Naive thymus-derived CD4-positive, alpha-beta T cell (primary cell): Measurements from ENCODE around the gene CHST13. TPM values are rescaled to one million over a fixed set of nuclear protein-coding genes. Genes with fewer than 3 reads are reported as not detected.

Experiments
- ATAC-seq: fragments of 150-1000 bp; cut with Tn5 transposase; 2 replicates; pipeline ENCODE4 v1.10.0; 2021; ENCODE audit warnings: mild to moderate bottlenecking, moderate library complexity
- CTCF ChIA-PET: fragments of 350-600 bp; sonication (Branson Sonifier 250); formaldehyde crosslinking; loops from one replicate; lab custom pipeline; 2021; ENCODE audit warnings: antibody characterized with exemption; lab: Charles Lee
- POLR2A ChIA-PET: fragments of 350-600 bp; sonication (Branson Sonifier 250); formaldehyde crosslinking; loops from one replicate; lab custom pipeline; 2021; ENCODE audit warnings: antibody characterized with exemption, inconsistent platforms; lab: Charles Lee
- DNase-seq, 9 donors: peaks; one replicate each; pipeline versions ENCODE4 v3.0.0 to v3.0.0-alpha.2; 2020 to 2022; ENCODE audit warnings: mixed read lengths in 1 of 9
- H3K27ac ChIP-seq: one replicate; pipeline ENCODE4 v1.7.0; 2013; ENCODE audit warnings: mild to moderate bottlenecking, low read depth, low read length, moderate library complexity
- H3K27me3 ChIP-seq, 2 donors: one replicate each; pipeline ENCODE4 v1.7.0; 2013; ENCODE audit warnings: low read length in 2 of 2, mild to moderate bottlenecking in 2 of 2, moderate library complexity in 2 of 2; ENCODE audit not compliant: control insufficient read depth in 2 of 2, insufficient read depth in 2 of 2
- H3K36me3 ChIP-seq, 3 experiments: 1 replicate in 2 of 3; 2 replicates in 1 of 3; pipeline ENCODE4 v1.7.0; 2013; ENCODE audit warnings: low read length in 3 of 3, mild to moderate bottlenecking in 3 of 3, moderate library complexity in 1 of 3; ENCODE audit not compliant: insufficient read depth in 3 of 3, control insufficient read depth in 2 of 3
- H3K4me1 ChIP-seq, 2 donors: one replicate each; pipeline ENCODE4 v1.7.0; 2013; ENCODE audit warnings: low read length in 2 of 2, mild to moderate bottlenecking in 2 of 2, moderate library complexity in 1 of 2; ENCODE audit not compliant: control insufficient read depth in 2 of 2, insufficient read depth in 2 of 2
- H3K4me3 ChIP-seq: 2 replicates; pipeline ENCODE4 v1.7.0; 2013; ENCODE audit warnings: mild to moderate bottlenecking, low read length
- H3K9me3 ChIP-seq, 3 experiments: 1 replicate in 2 of 3; 2 replicates in 1 of 3; pipeline ENCODE4 v1.7.0; 2013; ENCODE audit warnings: low read length in 3 of 3; ENCODE audit not compliant: control insufficient read depth in 2 of 3
- H3K27ac Mint-ChIP-seq, 9 donors: one replicate each; pipeline ENCODE4 v1.8.0; 2020 to 2022; ENCODE audit warnings: mixed read lengths in 9 of 9, mild to moderate bottlenecking in 8 of 9, moderate library complexity in 5 of 9, inconsistent platforms in 2 of 9
- H3K27me3 Mint-ChIP-seq, 5 donors: one replicate each; pipeline ENCODE4 v1.8.0; 2021 to 2022; ENCODE audit warnings: mixed read lengths in 5 of 5, mild to moderate bottlenecking in 1 of 5
- H3K36me3 Mint-ChIP-seq, 5 donors: one replicate each; pipeline ENCODE4 v1.8.0; 2020 to 2022; ENCODE audit warnings: mixed read lengths in 5 of 5, mild to moderate bottlenecking in 3 of 5, inconsistent platforms in 1 of 5
- H3K4me1 Mint-ChIP-seq, 7 donors: one replicate each; pipeline ENCODE4 v1.8.0; 2020 to 2022; ENCODE audit warnings: mixed read lengths in 7 of 7, mild to moderate bottlenecking in 3 of 7, inconsistent platforms in 1 of 7
- H3K4me3 Mint-ChIP-seq, 10 donors: one replicate each; pipeline ENCODE4 v1.8.0; 2020 to 2022; ENCODE audit warnings: mild to moderate bottlenecking in 10 of 10, mixed read lengths in 10 of 10, moderate library complexity in 6 of 10, inconsistent platforms in 2 of 10
- H3K9me3 Mint-ChIP-seq, 11 donors: one replicate each; pipeline ENCODE4 v1.8.0; 2020 to 2022; ENCODE audit warnings: mixed read lengths in 11 of 11, mild to moderate bottlenecking in 4 of 11, inconsistent platforms in 1 of 11, moderate library complexity in 1 of 11
- intact Hi-C, 2 donors: fragments of 100-400 bp; cut with micrococcal nuclease; formaldehyde crosslinking; loops; one replicate each; pipeline ENCODE4 v1.15.1; 2023
- polyA plus RNA-seq, 2 donors: library from polyadenylated mRNA; unstranded; fragments of 300-500 nt; fragmentation: Illumina TruSeq; gene quantifications; one replicate each; pipeline ENCODE4 v1.2.3, GENCODE V29; 2021
- total RNA-seq, 6 experiments: library from RNA in 5 of 6; stranded (reverse) in 5 of 6; gene quantifications; 1 replicate in 5 of 6; 2 replicates in 1 of 6; pipeline ENCODE4 v1.2.3 and lab custom pipeline; 2021 to 2026

The CHST13 gene
- total and polyA plus RNA-seq, 7 experiments from 2014 or later = 0.21 to 3.8 (median 0.54) TPM; not detected in 3

DNA sequence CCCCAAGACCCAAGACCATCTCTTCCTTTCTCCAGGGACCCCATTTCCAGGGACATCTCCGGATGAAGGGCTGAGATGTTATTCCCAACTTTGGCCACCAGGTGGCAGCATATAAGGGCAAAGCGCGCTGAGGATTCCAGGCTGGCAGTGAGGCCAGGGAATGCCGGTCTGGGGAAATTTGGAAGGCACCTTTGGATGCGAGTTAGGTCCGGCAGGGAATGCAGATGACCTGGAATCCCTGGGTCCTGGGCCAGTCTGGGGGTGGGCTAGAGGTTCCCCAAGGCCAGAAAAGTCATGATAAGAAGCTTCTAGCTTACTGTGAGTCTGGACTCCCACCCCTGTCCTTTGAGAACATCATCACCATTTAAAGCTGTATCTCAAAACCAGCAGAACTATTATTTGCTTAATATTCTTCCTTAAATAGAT lies 1.6 kb upstream of the CHST13 start:
- CTCF ChIA-PET = interaction anchor here (0.6 to 3.3 kb wide), 4 partner anchors 8 to 1026 kb away, joined by 3 to 14 read pairs (median 6); no protein-coding TSS in a partner anchor
- Histone ChIP-seq H3K36me3 (no peaks in the 10 kb centered on the region), H3K27me3 (no peaks in the 10 kb centered on the region), H3K9me3 (no peaks in the 10 kb centered on the region), H3K4me1 (no peaks in the 10 kb centered on the region), H3K27ac (no peak overlapping the region), H3K4me3 (no peak overlapping the region)
- POLR2A ChIA-PET = no interaction called here
- no peak overlapping the region for H3K27ac Mint-ChIP-seq
- intact Hi-C loops = loop anchor here (1.0 to 5.0 kb wide), 5 partner anchors 130 to 1025 kb away; partner anchors contain the start of gene TXNRD3 (in 1 of the 2)
- H3K4me1 Mint-ChIP-seq = peaks cover 0 to 4% (median 0%) of the 10 kb centered on the region in 7 donors
- DNase-seq (peak in 8 of 9 donors; percentile 17 to 52 (median 34)), ATAC-seq (no peak)
- H3K27me3 Mint-ChIP-seq = peaks cover 12 to 22% (median 21%) of the 10 kb centered on the region in 5 donors
- no peaks in the 10 kb centered on the region for H3K36me3 Mint-ChIP-seq
- H3K9me3 Mint-ChIP-seq = no peaks in the 10 kb centered on the region
- no peak overlapping the region for H3K4me3 Mint-ChIP-seq

DNA sequence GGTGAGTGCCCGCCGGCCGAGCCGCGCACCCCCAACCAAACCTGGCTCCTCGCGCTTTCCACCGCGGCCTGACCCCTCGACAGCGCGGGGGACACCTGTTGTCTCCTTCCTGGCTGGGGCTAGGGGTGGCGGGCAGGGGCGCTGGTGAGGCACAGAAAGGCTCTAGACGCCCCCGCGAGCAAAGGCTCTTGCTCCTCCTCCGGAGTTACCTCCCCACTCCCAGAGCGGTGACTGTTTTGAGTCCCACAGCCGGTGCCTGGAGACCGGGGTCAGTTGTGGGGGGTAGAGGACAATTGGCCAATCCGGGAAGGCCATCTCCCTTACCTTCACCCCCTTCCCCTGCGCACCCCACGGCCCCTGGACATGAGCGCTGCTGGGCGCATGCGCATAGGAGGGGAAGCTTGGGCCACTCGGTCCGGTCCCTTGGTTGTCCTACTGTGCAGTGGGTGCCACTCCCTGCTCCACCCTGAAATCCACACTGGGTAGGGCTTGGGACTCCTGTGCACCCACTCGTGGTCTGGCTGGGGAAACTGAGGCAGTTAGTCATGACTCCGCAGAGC lies 554 bp downstream of the CHST13 start:
- Mint-ChIP-seq H3K36me3 (no peaks in the 10 kb centered on the region), H3K27ac (no peak overlapping the region), H3K4me3 (peak overlapping the region in 2 of 10 donors; percentile 43 to 47), H3K27me3 (peaks cover 12 to 22% (median 21%) of the 10 kb centered on the region in 5 donors), H3K9me3 (no peaks in the 10 kb centered on the region), H3K4me1 (peaks cover 0 to 12% (median 0%) of the 10 kb centered on the region in 7 donors)
- no peaks in the 10 kb centered on the region for H3K9me3 ChIP-seq
- CTCF ChIA-PET = interaction anchor here (3.3 kb wide), 1 partner anchor 14 kb away, joined by 10 read pairs; no protein-coding TSS in a partner anchor
- no peak overlapping the region for H3K27ac ChIP-seq
- H3K4me1 ChIP-seq = no peaks in the 10 kb centered on the region
- H3K36me3 ChIP-seq = no peaks in the 10 kb centered on the region
- DNase-seq (no peak), ATAC-seq (peak; percentile 33)
- no peaks in the 10 kb centered on the region for H3K27me3 ChIP-seq
- H3K4me3 ChIP-seq = no peak overlapping the region
- POLR2A ChIA-PET = no interaction called here
- intact Hi-C loops = loop anchor here (5.0 kb wide), 3 partner anchors 128 to 1023 kb away; partner anchors contain the start of gene TXNRD3 (in 1 of the 2)

DNA sequence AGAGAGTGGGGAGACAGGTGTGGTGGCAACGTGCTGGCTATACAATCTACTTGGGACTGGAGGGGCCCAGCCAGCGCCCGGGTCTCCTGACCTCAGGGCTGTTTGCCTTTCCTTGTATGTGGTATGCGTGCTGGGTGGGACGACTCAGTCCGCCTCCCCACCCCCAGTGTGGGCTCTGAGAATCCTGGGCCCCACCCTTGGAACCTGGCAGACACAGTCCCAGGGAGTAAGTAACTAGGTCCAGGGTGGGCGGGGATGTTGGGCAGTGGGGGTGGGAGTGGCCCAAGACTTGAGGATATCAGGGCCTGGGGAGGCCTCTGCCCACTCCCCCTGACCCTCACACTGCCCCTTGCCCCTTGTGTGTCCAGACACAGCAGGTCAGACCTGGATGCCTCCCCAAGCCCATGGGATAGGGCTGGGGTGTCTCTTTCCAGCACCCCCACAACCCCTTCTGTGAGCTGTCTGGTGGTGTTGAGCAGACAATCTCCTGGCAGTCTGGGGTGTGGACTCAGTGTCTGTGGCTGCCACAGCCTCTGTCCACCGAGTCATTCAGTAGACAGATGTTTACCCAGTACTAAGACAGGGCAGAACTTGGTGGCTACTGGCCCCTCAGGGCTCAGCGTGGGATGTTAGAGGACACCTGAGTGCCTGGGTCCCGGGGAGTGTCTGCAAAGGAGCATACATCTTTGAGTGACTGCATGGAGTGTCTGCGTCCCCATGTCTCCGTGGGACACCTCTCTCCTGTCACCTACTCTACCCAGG lies 1.3 kb downstream of the CHST13 start:
- Histone ChIP-seq H3K27ac (no peak overlapping the region), H3K9me3 (no peaks in the 10 kb centered on the region), H3K36me3 (no peaks in the 10 kb centered on the region), H3K27me3 (no peaks in the 10 kb centered on the region), H3K4me3 (no peak overlapping the region), H3K4me1 (no peaks in the 10 kb centered on the region)
- no peaks in the 10 kb centered on the region for H3K36me3 Mint-ChIP-seq
- peak overlapping the region in 1 of 10 donors; percentile 47 for H3K4me3 Mint-ChIP-seq
- no peak for ATAC-seq
- ChIA-PET CTCF (interaction anchor here (1.4 to 3.3 kb wide), 2 partner anchors 15 to 1021 kb away, joined by 5 to 10 read pairs; no protein-coding TSS in a partner anchor), POLR2A (no interaction called here)
- DNase-seq = no peak
- H3K27ac Mint-ChIP-seq = no peak overlapping the region
- H3K4me1 Mint-ChIP-seq = peaks cover 0 to 14% (median 0%) of the 10 kb centered on the region in 7 donors
- no peaks in the 10 kb centered on the region for H3K9me3 Mint-ChIP-seq
- peaks cover 12 to 22% (median 21%) of the 10 kb centered on the region in 5 donors for H3K27me3 Mint-ChIP-seq
- intact Hi-C loops = no loop called here

DNA sequence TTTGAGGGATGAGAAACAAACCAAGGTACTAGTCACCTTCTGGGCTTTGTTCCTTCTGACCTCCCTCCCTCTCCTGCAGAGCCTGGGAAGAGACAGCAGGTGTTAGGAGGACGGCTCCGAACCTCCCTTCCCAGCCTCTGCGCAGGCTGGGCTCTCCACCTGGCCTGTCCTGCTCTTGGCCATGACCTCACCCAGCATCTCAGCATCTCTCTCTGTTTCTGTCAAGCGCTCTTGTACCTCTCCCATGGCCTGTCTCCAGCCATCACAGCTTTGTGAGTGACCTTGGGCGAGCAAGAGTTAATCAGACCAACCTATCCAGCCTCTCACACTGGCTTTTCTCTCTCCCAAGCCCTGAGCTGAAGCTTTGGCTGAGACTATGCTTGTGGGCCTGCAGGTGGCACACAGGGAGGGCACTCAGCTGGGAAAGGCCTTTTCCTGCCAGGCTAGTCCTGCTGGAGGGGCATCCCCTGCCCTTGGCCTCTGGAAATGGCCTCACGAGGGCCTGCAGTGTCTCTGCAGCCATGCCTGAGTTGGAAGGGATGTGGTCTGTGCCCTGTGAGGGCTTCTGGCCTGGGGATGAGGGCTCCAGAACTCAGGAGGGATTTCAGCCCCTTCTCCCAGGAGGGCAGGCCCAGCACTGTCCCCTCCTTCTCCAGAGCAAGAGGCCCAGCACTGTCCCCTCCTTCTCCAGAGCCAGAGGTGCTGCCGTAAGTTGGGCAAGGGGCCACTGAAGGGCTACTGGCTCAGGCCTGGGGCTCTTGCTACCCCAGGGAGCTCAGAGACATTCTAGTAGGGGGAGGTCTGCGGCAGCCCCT lies 2.1 kb downstream of the CHST13 start:
- DNase-seq (no peak), ATAC-seq (no peak)
- Histone ChIP-seq H3K27ac (no peak overlapping the region), H3K27me3 (no peaks in the 10 kb centered on the region), H3K4me1 (no peaks in the 10 kb centered on the region), H3K36me3 (no peaks in the 10 kb centered on the region), H3K9me3 (no peaks in the 10 kb centered on the region), H3K4me3 (no peak overlapping the region)
- H3K36me3 Mint-ChIP-seq = no peaks in the 10 kb centered on the region
- ChIA-PET POLR2A (no interaction called here), CTCF (interaction anchor here (1.4 kb wide), 1 partner anchor 1021 kb away, joined by 5 read pairs; no protein-coding TSS in a partner anchor)
- peaks cover 0 to 14% (median 0%) of the 10 kb centered on the region in 7 donors for H3K4me1 Mint-ChIP-seq
- intact Hi-C loops = no loop called here
- H3K4me3 Mint-ChIP-seq = peak overlapping the region in 1 of 10 donors; percentile 38
- peaks cover 12 to 22% (median 21%) of the 10 kb centered on the region in 5 donors for H3K27me3 Mint-ChIP-seq
- H3K9me3 Mint-ChIP-seq = no peaks in the 10 kb centered on the region
- no peak overlapping the region for H3K27ac Mint-ChIP-seq

DNA sequence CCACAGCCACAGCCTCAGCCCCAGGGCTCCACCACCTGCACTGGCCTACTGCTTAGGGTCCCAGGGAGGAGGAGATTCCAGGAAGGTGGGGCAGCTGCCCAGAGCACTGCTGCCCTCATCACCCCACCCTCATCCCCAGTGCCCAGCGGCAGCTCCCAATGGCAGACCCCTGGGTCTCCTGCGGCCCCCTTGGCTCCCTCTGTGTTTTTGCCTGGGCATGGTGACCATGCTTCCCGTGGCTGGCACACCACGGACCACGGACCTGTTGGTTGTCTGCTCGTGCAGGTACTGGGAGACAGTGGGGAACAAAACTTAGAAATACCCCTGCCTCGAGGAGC lies 2.7 kb downstream of the CHST13 start:
- CTCF ChIA-PET = interaction anchor here (1.4 kb wide), 1 partner anchor 1020 kb away, joined by 5 read pairs; no protein-coding TSS in a partner anchor
- H3K4me1 Mint-ChIP-seq = peaks cover 0 to 14% (median 0%) of the 10 kb centered on the region in 7 donors
- H3K36me3 Mint-ChIP-seq = no peaks in the 10 kb centered on the region
- H3K4me1 ChIP-seq = no peaks in the 10 kb centered on the region
- no peak overlapping the region for H3K4me3 Mint-ChIP-seq
- no peak overlapping the region for H3K27ac ChIP-seq
- no peaks in the 10 kb centered on the region for H3K27me3 ChIP-seq
- H3K4me3 ChIP-seq = no peak overlapping the region
- H3K9me3 ChIP-seq = no peaks in the 10 kb centered on the region
- H3K36me3 ChIP-seq = no peaks in the 10 kb centered on the region
- ATAC-seq (no peak), DNase-seq (no peak)
- peaks cover 12 to 22% (median 21%) of the 10 kb centered on the region in 5 donors for H3K27me3 Mint-ChIP-seq
- no peaks in the 10 kb centered on the region for H3K9me3 Mint-ChIP-seq
- POLR2A ChIA-PET = no interaction called here
- no peak overlapping the region for H3K27ac Mint-ChIP-seq
- intact Hi-C loops = no loop called here

DNA sequence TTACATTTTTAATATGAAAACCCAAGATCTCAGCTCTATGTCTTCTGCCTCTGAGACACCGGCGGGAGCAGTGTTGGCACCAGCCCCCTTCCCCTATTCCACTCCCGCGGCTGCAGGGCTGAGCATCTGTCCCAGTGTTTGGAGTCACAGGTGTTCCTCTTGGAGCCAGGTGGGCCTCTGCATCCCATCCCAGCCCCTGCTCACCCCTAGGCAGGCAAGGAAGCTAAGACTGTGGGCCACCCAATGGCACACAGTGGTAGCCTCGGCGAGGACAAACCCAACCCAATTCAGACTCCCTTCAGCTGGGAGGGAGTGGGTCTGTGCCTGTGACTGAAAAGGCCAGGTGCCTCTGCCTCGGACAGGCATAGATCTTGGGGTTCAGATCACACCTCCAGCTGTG lies 3.1 kb downstream of the CHST13 start:
- Mint-ChIP-seq H3K27ac (no peak overlapping the region), H3K36me3 (no peaks in the 10 kb centered on the region), H3K9me3 (no peaks in the 10 kb centered on the region), H3K27me3 (peaks cover 12 to 23% (median 20%) of the 10 kb centered on the region in 5 donors), H3K4me3 (no peak overlapping the region), H3K4me1 (peaks cover 0 to 13% (median 0%) of the 10 kb centered on the region in 7 donors)
- no peak overlapping the region for H3K4me3 ChIP-seq
- POLR2A ChIA-PET = no interaction called here
- CTCF ChIA-PET = interaction anchor here (1.4 kb wide), 1 partner anchor 1020 kb away, joined by 5 read pairs; no protein-coding TSS in a partner anchor
- no peaks in the 10 kb centered on the region for H3K4me1 ChIP-seq
- DNase-seq (no peak), ATAC-seq (no peak)
- H3K36me3 ChIP-seq = no peaks in the 10 kb centered on the region
- H3K27ac ChIP-seq = no peak overlapping the region
- intact Hi-C loops = no loop called here
- H3K27me3 ChIP-seq = no peaks in the 10 kb centered on the region
- H3K9me3 ChIP-seq = no peaks in the 10 kb centered on the region
